Ishikawa (cell line): ENCODE measurements around the gene PTPRN2.

Experiments
- CEBPB ChIP-seq: IDR thresholded peaks from 2 replicates; pipeline ENCODE4 v1.6.1; 2012
- CREB1 ChIP-seq: IDR thresholded peaks from 2 replicates; pipeline ENCODE4 v1.6.1; 2012; ENCODE audit warnings: low read depth
- FOXM1 ChIP-seq: IDR thresholded peaks from 2 replicates; pipeline ENCODE4 v1.6.1; 2012; ENCODE audit warnings: low read depth, borderline replicate concordance
- MAX ChIP-seq: IDR thresholded peaks from 2 replicates; pipeline ENCODE4 v1.6.1; 2012
- NFIC ChIP-seq: IDR thresholded peaks from 2 replicates; pipeline ENCODE4 v1.6.1; 2012
- TAF1 ChIP-seq: IDR thresholded peaks from 2 replicates; pipeline ENCODE4 v1.6.1; 2012; ENCODE audit warnings: low read depth, mild to moderate bottlenecking
- YY1 ChIP-seq: IDR thresholded peaks from 2 replicates; pipeline ENCODE4 v1.6.1; 2012; ENCODE audit warnings: low read depth
- TF ChIP-seq, protein P1 (sequence below): IDR thresholded peaks from 2 replicates; pipeline ENCODE4 v1.6.1; 2012; ENCODE audit warnings: low read depth, mild to moderate bottlenecking

- TF ChIP-seq FOXM1 (no peak), MAX (no peak), TAF1 (no peak), NFIC (no peak), CEBPB (no peak), CREB1 (no peak), YY1 (no peak)
- TF ChIP-seq, protein P1, sequence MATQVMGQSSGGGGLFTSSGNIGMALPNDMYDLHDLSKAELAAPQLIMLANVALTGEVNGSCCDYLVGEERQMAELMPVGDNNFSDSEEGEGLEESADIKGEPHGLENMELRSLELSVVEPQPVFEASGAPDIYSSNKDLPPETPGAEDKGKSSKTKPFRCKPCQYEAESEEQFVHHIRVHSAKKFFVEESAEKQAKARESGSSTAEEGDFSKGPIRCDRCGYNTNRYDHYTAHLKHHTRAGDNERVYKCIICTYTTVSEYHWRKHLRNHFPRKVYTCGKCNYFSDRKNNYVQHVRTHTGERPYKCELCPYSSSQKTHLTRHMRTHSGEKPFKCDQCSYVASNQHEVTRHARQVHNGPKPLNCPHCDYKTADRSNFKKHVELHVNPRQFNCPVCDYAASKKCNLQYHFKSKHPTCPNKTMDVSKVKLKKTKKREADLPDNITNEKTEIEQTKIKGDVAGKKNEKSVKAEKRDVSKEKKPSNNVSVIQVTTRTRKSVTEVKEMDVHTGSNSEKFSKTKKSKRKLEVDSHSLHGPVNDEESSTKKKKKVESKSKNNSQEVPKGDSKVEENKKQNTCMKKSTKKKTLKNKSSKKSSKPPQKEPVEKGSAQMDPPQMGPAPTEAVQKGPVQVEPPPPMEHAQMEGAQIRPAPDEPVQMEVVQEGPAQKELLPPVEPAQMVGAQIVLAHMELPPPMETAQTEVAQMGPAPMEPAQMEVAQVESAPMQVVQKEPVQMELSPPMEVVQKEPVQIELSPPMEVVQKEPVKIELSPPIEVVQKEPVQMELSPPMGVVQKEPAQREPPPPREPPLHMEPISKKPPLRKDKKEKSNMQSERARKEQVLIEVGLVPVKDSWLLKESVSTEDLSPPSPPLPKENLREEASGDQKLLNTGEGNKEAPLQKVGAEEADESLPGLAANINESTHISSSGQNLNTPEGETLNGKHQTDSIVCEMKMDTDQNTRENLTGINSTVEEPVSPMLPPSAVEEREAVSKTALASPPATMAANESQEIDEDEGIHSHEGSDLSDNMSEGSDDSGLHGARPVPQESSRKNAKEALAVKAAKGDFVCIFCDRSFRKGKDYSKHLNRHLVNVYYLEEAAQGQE: no peak
These were observed 67.9 kb downstream of the PTPRN2 start for GRCh38 chr7:158519633-158520174.
